ENCODE measurements around the gene PLEKHA5. TPM values are rescaled to one million over a fixed set of nuclear protein-coding genes. Genes with fewer than 3 reads are reported as not detected.
A peak's percentile ranks its signal among the peaks of the same experiment; 100 is the strongest.

Gene PLEKHA5
- total and polyA plus RNA-seq, 2 of the 4 experiments (the other 2 are of a cell fraction) = 5.3 to 12.2 TPM

DNA sequence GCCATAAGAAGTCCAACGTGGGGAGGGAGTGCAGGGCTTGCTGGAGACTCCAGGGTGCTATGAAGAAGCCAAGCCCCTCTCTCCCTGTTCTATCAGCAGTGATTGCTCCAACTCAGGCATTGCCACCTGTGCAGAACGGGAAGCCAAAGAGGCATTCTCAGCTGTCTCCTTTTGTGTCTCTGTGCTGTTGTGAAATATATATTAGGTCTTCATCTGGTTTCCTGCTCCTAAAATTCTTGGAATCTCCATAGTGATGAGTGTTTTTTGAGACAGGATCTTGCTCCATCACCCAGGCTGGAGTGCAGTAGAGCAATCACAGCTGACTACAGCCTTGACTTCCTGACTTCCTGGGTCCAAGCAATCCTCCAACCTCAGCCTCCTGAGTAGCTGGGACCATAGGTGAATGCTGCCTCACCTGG is 258.6 kb downstream of the PLEKHA5 start:
- dilution Hi-C loops (cut with HindIII; ENCODE audit: low sequenced_read_pairs, unreplicated experiment) = no loop called here

More for the DNA sequence above, 258.6 kb downstream of the PLEKHA5 start:
- Histone ChIP-seq H3K4ac (ENCODE audit: low read depth, low read length) (0 out of 2 replicates have a peak overlapping the region, but pooled peaks have one; percentile 38), H2AK5ac (ENCODE audit: low read depth, low read length) (peak overlapping the region; percentile 20; the same call in 1 of the 2 replicates), H3K27me3 (ENCODE audit: control insufficient read depth, insufficient read depth, low read length) (no peaks in the 10 kb centered on the region), H3K23ac (ENCODE audit: low read depth, low read length) (no peak overlapping the region), H2AFZ (replicated peaks; ENCODE audit: low read length, poor library complexity) (no peak overlapping the region), H3K9ac (ENCODE audit: low read depth, low read length) (no peak overlapping the region), H2AK9ac (replicated peaks; ENCODE audit: low read depth, low read length, poor library complexity) (no peak overlapping the region), H4K91ac (ENCODE audit: insufficient read depth, low read depth, low read length) (no peak overlapping the region), H3K18ac (ENCODE audit: low read depth, low read length) (no peak overlapping the region), H3K79me1 (ENCODE audit: low read depth in 1 of 2, low read length in 2 of 2) (no peaks in the 10 kb centered on the region), H3K56ac (ENCODE audit: extremely low read depth, insufficient read depth, low read length) (no peak overlapping the region), H3K9me1 (ENCODE audit: insufficient read depth, low read length) (peaks cover 5% of the 10 kb centered on the region; the same call in 1 of the 2 replicates), H2BK15ac (ENCODE audit: low read depth, low read length) (no peak overlapping the region), H3K9me3 (ENCODE audit: control insufficient read depth, insufficient read depth, low read length) (no peaks in the 10 kb centered on the region), H4K8ac (ENCODE audit: low read depth in 2 of 2, low read length in 2 of 2) (no peak overlapping the region), H3K4me1 (ENCODE audit: control insufficient read depth, insufficient read depth, low read length) (no peaks in the 10 kb centered on the region; the same call in 1 of the 2 replicates), H3K36me3 (ENCODE audit: control insufficient read depth, insufficient read depth, low read length) (no peaks in the 10 kb centered on the region), H3K4me2 (ENCODE audit: low read depth, low read length) (no peak overlapping the region), H4K5ac (ENCODE audit: low read depth, low read length) (no peak overlapping the region), H3K4me3 (ENCODE audit: insufficient read depth, low read depth, low read length) (no peak overlapping the region), H3K14ac (replicated peaks; ENCODE audit: low read depth, low read length) (no peak overlapping the region), H4K20me1 (ENCODE audit: insufficient read depth, low read length) (no peaks in the 10 kb centered on the region), H2BK5ac (ENCODE audit: low read depth, low read length, poor library complexity, severe bottlenecking) (no peak overlapping the region), H2BK20ac (ENCODE audit: low read depth, low read length) (no peak overlapping the region), H2BK120ac (ENCODE audit: low read depth, low read length) (no peak overlapping the region), H3K27ac (ENCODE audit: insufficient read depth, low read length) (peak overlapping the region; percentile 53; the same call in 1 of the 2 replicates)
- ATAC-seq (ENCODE audit: low read depth) (no peak), DNase-seq (peak; percentile 39)
- WGBS, 2 experiments (ENCODE audit: extremely low coverage in 2 of 2, insufficient read length in 1 of 2) = no CpG with 5 or more reads among the region's 2 CpGs
- POLR2A ChIA-PET (ENCODE audit: unreplicated experiment) = no interaction called here
- CTCF ChIA-PET = interaction anchor here (0.6 kb wide), 1 partner anchor 1213 kb away, joined by 5 read pairs; no protein-coding TSS in a partner anchor
- TF ChIP-seq CEBPB (IDR thresholded peaks at IDR 0.05; ENCODE audit: low read depth, low read length) (peak; percentile 48; the same call in 1 of the 2 replicates), RCOR1 (IDR thresholded peaks at IDR 0.05; ENCODE audit: insufficient replicate concordance, low read length) (no peak), RFX5 (IDR thresholded peaks at IDR 0.05; ENCODE audit: low read depth, low read length) (no peak), MAZ (IDR thresholded peaks at IDR 0.05; ENCODE audit: borderline replicate concordance, low read depth, low read length) (no peak)
- intact Hi-C loops (cut with micrococcal nuclease) (no loop called here), in situ Hi-C loops (cut with MboI; ENCODE audit: low sequenced_read_pairs) (no loop called here)
- BruUV-seq (replicated peaks) = no TSS peak

Measured in IMR-90 (cell line).